AG20443 (cell line): ENCODE data around the gene COLEC12.
A peak's percentile ranks its signal among the peaks of the same experiment; 100 is the strongest.

Experiments
- DNase-seq: peaks from one replicate; pipeline ENCODE4 v3.0.0; 2012; ENCODE audit warnings: low spot score, mixed read lengths

Gene COLEC12

DNA sequence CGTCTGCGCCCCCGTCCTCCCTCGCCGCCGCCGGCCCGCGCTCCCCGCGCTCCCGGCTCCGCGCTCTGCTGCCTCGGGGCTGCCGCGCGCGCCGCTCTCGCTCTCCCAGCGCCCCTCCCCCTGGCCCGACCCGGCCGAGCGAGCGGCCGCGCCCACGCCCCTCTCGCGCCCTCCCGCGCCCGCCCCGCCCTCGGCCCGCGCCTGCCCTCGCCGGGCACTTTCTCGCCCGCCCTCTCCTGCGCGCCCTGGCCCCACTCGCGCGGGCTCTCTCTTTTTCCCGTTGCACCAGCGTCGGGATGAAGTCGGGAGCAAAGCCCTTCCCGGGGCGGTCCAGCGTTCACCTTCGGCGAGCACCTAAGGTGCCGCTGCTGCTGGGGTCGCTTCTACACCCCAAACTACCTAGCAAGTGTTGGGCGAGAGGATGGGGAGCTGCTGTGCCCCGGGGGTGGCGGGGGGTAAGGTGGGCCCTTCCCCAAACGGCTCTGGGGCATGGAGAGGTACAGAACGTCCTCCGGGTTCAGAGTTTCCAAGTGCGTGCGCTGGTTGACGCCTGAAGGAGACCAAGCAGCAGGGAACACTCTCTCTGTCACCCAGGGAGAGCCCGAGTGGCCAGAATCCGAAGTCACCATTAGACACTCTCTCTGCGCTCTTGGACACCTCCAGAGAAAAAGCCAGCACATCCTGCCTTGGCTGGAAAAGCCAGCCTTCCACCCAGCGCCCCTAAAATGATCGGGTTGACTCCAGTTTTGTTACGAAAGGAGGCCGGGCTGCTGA, at the start of gene COLEC12:
Gene COLEC12, minus strand, starts transcription at position 70 of the 774 bp plus-strand sequence. CDS start 187 bp downstream, outside the sequence.
- peak; percentile 76 for DNase-seq

DNA sequence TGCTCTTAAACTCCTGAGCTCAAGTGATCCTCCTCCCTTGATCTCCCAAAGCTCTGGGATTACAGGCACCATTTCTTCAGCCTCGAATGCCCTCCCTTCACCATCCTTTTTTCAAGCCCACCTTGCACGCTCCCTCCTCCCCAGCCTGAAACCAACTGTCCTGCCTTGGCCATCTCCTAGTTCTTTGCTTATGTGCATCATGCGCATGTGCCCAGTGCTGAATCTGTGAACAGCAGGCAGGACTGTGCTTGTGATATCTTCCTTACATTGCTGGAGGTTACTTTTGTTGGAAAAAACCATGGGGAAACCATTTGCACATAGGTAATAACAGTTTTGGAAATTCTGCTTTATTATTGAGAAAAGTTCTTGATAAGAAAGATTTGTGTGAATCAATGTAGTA, 49.5 kb upstream of the COLEC12 start:
- no peak for DNase-seq

DNA sequence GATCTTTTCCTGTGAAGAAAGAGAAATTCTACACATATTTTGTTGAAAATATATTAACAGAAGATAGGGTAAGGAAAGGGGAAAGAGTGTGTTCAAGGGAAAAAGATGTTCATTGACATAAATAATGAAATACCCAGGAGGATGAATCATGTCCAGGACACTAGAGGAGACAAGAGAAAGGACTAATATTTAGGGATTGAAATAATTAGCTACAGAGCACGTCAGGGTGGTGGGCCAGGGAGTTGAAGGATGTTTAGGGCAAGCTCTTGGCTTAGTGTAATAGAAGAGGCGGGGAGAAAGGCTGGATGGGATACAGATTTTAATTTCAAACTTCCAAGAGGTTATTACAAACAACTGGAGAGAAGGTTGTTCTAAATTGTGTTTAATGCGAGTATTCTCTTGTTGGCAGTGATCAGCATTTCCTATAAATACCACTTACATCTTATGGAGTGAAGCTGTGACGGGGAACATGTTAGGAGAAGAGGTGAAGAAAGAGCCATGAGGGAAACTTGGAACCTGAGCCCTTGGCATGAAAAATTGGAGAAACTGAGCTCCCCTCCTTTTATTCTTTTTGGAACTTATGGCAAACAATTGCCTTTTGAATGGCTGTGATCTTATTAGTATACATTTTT, 43.1 kb upstream of the COLEC12 start:
- no peak for DNase-seq

DNA sequence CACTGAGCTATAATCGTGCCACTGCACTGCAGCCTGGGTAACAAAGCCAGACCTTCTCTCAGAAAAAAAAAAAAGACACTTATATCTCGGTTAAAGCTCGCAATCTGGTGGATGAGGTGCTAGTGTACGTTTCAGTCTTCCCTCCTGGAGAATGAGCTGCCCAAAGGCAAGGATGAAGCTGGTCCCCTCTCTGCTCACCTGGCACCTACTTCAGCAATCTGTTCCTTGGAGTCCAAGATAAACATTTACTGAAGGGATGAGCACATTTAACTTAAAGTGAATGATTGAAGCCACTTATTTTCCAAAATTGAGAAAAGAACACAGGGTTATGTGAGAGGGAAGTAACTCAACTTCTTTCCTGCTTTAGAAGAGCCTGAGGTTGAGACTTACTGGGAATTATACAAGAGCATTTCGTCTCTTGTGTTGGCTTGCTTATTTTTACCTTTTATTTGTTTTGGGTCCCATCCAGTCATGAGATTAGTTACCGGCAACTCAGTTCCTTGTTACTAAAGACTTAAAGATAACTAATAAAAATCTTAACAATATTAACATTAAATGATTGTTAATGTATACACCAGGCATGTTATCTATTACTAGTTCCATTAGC, 33.6 kb upstream of the COLEC12 start:
- no peak for DNase-seq

DNA sequence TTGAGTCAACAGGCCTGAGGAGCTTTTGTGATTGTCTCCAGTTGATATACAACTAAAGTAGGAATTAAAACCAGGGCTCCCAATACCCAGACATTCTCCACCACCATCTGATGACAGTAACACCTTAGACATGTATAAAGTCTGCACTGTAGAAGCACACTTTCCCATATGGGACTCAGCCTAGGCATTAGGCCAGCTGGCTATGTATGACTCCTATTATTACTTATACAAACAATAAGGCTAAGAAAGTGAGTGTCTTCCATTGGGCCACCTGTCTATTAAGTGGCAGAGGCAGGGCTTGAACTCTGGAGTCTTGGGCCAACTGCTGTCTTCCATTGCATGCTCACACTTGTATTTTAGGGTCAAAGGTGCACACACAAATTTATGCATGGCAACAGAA, 32.1 kb upstream of the COLEC12 start:
- no peak for DNase-seq

DNA sequence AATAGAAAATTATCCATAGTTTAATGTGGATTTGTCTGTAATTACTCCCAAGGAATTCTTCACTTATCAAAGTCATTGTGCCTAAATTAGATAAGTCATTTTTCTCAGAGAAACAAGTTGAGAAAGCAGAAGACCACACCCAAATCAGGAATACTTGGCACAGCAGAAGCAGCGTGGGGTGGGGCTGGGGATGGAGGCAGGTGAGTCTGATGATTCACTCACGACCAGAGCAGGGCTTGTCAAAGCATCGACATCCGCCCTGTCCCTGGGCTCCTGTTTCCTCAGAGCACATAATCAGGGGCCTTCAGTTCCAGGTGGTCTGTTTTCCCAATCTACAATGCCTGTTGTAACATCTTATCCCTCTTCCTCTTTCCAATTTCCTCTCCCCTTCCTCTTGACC, 31.5 kb upstream of the COLEC12 start:
- no peak for DNase-seq

DNA sequence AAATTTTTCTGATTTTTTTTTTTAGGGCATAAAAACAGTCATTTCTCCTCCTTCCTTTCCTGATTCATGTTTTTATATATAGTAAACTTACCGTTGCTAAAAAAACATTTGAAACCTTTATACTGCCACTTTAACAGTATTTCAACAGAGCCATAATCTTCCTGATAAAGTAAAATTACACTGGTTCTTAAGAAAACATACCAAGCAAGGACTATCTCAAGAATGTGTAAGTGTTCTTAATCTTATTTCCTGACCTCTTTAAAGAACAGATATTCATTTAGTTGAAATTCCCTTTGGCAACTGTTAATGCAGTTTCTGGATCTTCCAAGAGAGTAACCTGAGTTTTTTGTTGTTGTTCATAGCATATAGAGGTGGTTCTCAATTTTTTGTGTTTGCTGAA, 26.6 kb upstream of the COLEC12 start:
- DNase-seq: no peak

DNA sequence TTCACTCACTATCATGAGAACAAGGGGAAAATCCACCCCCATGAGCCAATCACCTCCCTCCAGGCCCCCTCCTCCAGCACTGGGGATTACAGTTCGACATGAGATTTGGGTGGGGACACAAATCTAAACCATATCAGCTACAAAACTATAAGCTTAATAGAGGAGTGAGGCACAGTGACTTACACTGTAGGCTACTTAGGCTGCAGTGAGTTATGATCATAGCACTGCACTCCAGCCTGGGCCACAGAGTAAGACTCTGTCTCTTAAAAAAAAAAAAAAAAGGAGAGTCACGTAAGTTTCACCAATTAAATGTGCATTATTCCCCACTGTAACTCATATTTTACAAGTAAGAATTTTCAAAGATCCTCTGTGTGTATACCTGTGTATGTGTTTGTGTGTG, 26.2 kb upstream of the COLEC12 start:
- no peak for DNase-seq

DNA sequence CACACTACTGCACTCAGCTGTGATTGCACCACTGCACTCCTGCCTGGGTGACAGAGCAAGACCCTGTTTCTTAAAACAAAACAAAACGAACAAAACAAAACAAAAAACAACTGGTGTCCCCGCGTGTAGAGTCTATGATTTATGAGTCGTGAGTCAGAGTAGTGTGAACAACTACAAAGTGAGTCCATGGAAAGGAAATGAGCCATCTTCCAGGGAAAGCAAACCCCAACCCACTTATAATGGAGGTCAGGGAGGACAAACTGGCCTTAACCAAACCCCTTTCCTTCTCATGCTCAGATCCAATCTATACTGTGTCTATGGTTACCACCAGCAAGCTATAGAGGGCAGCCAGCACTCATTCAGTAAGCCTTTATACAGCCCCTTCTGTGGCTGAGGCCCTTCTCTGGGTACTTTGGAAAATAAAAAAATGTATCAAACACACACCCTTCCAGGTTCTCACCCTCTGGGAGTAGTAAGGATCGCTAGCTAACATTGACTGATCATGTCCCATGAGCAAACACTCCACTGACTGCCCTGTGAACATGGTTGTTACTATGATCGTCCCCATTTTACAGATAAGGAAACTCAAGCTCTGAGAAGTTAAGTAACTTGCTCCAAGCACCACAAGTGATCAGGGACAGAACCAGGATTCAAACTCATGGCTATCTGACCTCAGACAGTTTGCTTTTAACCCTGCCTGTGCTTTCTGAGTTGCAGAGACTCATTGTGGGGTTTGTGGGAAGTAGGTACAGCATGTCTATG, 24.7 kb upstream of the COLEC12 start:
- peak; percentile 60 for DNase-seq

DNA sequence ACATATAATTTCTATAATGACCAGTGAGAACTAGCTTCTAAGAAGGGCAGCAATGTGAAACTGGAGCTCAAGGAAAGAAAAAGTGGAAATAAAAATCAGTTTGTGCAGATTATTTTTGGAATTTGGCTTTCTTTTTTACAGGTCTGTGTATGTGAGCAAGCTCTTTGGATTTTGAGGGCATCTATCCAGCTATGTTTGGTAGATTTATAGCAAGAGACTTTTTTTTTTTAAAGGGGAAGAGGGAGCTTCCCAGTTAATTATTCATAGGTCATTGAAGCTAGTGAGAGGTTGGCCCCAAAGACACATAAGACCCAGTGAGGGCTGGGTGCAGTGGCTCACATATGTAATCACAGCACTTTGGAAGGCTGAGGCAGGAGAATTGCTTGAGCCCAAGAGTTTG, 24.0 kb upstream of the COLEC12 start:
- peak; percentile 58 for DNase-seq

DNA sequence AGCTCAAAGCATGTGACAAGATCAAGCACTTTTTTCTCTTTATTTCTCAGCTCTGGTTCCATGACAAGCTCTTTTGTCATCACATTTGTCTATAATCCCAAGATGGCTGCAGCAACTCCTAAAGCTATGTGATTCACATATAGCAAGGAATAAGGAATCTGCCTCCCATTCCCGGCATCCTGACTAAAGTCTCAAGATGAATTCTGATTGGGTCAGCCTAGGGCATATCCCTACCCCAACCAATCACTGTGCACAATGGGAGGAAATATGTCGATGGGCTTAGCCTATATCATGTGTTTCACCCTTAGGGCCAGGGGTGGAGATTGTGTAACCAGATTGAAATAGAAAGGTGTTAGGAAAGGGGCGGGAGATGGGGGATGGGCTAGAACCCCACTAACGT, 23.1 kb upstream of the COLEC12 start:
- DNase-seq: no peak

DNA sequence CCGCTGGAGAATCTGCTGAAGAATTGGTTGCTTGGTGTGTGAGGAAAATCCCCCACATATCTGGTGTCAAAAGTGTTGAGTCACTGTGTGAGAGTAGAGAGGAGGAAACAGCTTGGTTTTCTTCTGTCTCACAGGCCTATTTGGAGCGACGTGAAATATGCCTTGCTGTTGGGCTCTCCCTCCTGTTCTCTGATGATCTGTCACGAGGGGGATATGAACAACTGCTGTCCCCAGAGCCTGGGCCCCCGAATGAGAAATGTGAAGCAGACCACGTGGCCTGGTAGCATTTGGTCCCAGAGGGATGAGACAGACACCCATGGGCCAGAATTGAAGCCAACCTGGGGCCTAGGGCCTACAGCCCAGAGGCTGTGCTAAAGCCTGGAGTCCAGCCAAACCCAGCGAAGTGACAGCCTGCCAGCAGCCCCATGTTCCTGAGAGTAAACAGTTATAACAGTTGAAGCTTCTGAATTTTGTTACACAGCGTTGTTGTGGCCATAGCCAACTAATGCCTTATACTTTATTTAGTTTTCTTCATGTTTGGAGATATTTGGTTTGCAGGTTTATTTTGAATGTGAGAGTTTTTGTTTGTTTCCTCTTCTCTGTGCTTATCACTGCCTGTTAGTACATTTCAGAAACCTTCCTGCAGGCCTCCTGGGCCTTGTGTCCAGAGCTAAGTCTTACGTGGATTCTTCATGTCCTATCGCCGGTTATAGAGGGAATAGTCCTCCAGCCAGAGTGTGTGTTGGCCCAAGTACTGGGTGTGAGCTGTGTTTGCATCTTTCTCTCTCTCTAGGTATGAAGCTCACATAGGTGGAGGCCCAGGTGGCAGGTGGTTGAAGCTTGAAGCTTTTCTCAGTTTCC, 18.7 kb upstream of the COLEC12 start:
- peak; percentile 43 for DNase-seq

DNA sequence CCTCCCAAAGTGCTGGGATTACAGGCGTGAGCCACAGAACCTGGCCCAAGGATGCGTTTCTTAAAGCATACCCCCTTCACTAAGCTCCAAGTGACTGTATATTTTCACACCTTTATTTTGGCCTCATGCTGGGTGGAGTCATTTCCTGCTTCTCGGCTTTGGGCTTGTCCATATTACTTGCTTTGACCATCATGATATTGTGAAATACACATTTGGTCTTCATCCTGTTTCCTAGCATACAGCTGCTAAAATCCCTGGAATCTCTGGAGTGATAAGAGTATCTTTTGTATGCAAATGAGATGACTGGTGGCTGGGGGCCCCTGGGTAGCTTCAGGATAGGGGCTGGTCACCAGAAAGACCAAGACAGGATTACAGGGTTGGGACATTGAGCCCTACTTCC, 17.6 kb upstream of the COLEC12 start:
- no peak for DNase-seq

DNA sequence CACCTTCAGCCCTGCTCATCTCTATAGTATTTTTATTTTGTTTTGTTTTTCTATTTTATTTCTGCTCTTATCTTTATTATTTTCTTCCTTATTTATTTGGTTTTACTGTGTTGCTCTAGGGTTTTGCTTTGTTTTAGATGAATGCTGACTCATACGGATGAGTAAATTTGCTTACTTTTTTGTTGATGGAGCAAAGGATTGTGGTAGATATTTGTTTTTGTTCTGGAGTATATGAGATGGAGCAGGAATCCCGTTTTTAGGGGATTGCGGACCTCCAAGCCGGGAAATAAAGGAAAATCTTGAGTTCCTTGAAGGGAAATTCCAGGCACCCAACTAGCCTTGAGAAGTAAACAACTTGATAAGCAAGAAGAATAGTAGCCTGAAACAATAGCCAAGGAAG, 15.3 kb upstream of the COLEC12 start:
- DNase-seq: no peak

DNA sequence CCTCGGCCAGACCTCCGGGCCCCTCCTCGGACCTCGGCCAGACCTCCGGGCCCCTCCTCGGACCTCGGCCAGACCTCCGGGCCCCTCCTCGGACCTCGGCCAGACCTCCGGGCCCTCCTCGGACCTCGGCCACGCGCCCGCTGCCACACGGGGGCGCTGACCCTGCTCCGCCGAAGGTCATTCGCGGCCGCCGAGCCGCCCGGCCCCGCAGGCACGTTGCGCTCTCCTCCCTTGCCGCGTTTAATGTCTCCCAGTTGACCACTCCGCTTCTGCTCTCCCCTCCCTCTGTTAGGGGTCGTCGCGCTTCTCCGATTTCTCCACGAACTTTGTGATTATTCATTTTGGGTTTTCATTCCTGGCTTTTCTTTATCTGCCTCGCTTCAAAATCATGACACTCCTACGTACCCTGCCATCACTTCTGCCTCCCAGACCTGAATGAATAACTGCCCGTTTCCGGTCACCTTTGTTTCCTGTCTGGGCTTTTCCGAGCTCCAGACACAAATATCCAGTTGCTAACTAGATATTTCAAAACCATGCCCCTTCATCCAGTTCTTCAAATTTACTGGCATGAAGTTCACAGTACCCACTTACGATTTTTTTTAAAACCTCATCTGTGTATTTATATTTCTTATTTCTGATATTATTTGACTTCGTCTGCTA, 14.8 kb upstream of the COLEC12 start:
- DNase-seq: no peak

DNA sequence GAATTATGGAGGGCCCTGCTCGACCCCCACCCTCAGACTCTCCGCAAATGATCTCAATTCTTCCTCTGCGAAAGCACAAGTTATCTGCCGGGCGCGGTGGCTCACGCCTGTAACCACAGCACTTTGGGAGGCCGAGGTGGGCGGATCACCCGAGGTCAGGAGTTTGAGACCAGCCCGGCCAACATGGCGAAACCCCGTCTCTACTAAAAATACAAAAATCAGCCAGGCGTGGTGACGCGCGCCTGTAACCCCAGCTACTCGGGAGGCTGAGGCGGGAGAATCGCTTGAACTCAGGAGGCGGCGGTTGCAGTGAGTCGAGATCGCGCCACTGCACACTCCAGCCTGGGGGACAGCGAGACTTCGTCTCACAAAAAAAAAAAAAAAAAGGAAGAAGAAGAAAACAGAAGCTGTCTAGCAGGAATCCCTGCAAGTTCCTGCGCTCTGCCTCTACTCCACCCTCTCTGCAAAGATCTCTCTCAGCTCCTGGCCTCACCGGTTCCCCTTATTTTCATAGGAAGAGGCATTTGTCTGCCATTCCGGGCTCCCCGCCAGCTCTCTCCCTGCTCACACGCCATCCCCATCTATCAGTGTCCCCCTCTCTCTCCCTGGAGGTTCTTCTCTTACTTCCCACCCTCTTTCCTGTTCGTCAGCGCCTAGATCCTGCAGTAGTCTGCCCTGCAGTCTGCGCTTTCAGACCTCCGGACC, 13.5 kb upstream of the COLEC12 start:
- no peak for DNase-seq

DNA sequence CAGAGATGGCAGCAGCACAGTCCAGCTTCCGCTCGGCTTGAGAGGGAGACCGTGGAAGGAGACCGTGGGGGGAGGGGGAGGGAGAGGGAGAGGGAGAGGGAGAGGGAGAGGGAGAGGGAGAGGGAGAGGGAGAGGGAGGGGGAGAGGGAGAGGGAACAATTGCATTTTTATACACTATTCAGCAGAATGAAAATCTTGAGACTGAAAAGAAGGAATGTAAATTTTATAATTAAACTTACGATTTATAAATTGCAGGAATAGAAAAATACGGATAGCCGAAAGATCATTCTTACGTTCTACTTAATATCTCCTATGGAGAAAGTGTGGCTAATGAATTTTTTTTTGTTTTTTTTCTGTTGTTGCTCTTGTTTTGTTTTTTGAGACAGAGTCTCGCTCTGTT, 12.5 kb upstream of the COLEC12 start:
- DNase-seq: no peak

DNA sequence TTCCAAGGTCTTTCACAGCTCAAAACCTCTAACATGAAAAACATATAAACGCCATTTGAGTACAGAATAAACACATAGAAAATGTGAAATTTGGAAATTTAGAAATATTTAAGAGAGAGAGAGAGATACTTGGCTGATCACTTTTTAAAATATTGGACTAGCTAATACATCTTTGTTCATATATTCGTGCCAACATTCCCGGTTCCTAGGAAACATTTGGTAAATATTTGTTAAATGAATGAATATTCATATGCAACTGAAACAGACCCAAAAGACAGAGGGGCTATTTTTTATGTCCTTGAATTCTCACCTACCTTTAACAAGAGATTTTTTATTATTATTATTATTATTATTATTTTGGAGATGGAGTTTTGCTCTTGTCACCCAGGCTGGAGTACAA, 8.3 kb upstream of the COLEC12 start:
- no peak for DNase-seq

DNA sequence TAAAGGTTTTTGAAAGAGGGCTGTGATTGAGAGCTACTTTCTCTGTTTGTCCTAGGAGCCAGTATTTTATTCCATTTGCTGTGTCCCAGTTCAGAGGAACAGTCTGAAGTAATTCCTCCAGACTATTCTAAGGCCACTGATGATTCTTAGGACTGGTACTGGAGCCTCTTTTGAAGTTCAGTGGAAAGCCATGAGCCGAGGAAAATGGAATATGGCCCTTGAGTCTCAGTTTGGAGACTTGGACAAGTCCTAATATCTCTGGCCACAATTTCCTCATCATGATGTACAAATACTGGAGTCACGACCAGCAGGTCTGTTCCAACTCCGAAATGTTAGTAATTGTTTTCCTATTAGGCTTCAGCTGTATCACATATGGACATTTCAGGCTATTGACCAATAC, 7.1 kb upstream of the COLEC12 start:
- DNase-seq: no peak

DNA sequence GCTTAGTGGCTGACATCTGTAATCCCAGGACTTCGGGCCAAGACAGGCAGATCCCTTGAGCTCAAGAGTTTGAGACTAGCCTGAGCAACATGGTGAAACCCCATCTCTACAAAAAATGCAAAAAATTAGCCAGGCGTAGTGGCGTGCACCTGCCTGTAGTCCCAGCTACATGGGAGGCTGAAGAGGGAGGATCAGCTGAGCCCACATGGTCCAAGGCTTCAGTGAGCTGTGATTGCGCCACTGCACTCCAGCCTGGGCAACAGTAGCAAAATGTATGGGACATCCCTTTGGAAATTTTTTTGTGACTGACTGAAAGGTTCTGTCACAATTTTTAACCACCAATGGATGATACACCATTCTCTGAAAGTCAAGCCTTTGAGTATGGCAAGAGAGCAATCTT, 6.3 kb upstream of the COLEC12 start:
- DNase-seq: no peak

DNA sequence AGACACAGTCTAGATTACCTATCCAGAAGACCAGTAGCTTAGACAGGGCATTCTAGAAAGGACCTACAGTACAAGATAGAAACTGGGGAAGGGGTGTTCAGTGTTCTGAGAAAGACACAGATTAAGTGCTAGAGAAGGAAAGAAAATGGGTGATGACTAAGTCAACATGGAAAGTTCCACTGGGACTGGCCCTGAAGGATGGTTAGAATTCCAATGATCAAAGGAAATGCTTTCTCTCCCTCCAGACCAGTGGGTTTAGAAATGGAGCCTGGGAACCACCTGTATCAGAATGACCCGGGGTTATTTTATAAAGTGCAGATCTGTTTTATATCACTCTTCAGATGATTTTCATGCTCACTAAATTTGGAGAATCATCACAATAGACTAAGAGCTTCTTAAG, 5.8 kb upstream of the COLEC12 start:
- DNase-seq: no peak
